Measurements from ENCODE around the gene TPCN2.

Gene TPCN2

GRCh38 chr11:69135420-69136363 lies 87.0 kb downstream of the TPCN2 start:
- no CpG with 5 or more reads among the region's 14 CpGs for WGBS (ENCODE audit: extremely low coverage, insufficient coverage, insufficient read length)
- peaks cover 4% of the 10 kb centered on the region for H3K79me1 ChIP-seq (ENCODE audit: low read length)
- no peak overlapping the region for H3K4me2 ChIP-seq (ENCODE audit: low read length)
- no peak overlapping the region for H3K14ac ChIP-seq (ENCODE audit: low read length)
- H3K27me3 ChIP-seq (ENCODE audit: insufficient read depth, low read length), result no peaks in the 10 kb centered on the region
- no peak overlapping the region for H2BK120ac ChIP-seq (ENCODE audit: insufficient read depth, low read length, poor library complexity)
- peaks cover 8 to 15% of the 10 kb centered on the region in 2 experiments for H3K4me1 ChIP-seq (ENCODE audit: control insufficient read depth in 1 of 2, insufficient read depth in 2 of 2, low read length in 2 of 2)
- no peak overlapping the region for H4K8ac ChIP-seq (ENCODE audit: low read depth, low read length)
- H3K36me3 ChIP-seq (ENCODE audit: control insufficient read depth in 1 of 2, insufficient read depth in 2 of 2, low read length in 2 of 2), result no peaks in the 10 kb centered on the region
- no peak overlapping the region for H2BK12ac ChIP-seq (ENCODE audit: low read length)
- DNase-seq, result no peak
- no peak overlapping the region for H4K91ac ChIP-seq (ENCODE audit: low read depth, low read length)
- H4K12ac ChIP-seq (ENCODE audit: low read depth, low read length), result no peak overlapping the region
- H2AK5ac ChIP-seq (ENCODE audit: low read length), result no peak overlapping the region
- no peak overlapping the region for H3K27ac ChIP-seq (ENCODE audit: low read depth, low read length)
- no peak overlapping the region for H2BK5ac ChIP-seq (ENCODE audit: low read depth, low read length, poor library complexity)
- H3K9ac ChIP-seq (ENCODE audit: low read length), result no peak overlapping the region
- no peak overlapping the region for H3K4me3 ChIP-seq (ENCODE audit: low read depth, low read length)
- H3K18ac ChIP-seq (ENCODE audit: low read length), result no peak overlapping the region
- peaks cover 2% of the 10 kb centered on the region for H3K9me3 ChIP-seq (ENCODE audit: insufficient read depth, low read depth, low read length)
- no peak overlapping the region for H2AFZ ChIP-seq (ENCODE audit: insufficient read depth, low read length, poor library complexity)
- no peak overlapping the region for H3K4ac ChIP-seq (ENCODE audit: low read depth, low read length)
- no peak overlapping the region for H3K23ac ChIP-seq (ENCODE audit: low read length)
- H3K79me2 ChIP-seq (ENCODE audit: control insufficient read depth, insufficient read depth, low read length, poor library complexity), result no peaks in the 10 kb centered on the region

- Histone ChIP-seq H3K27ac (ENCODE audit: low read depth, low read length) (no peak overlapping the region), H3K4ac (ENCODE audit: low read depth, low read length) (no peak overlapping the region)
- no CpG with 5 or more reads among the region's 9 CpGs for WGBS (ENCODE audit: extremely low coverage, insufficient coverage, insufficient read length)
Measured at GRCh38 chr11:69136471-69136870, 87.7 kb downstream of the TPCN2 start.

GRCh38 chr11:69137151-69137844 lies 88.6 kb downstream of the TPCN2 start:
- H4K91ac ChIP-seq (ENCODE audit: low read depth, low read length), result no peak overlapping the region
- H3K18ac ChIP-seq (ENCODE audit: low read length), result no peak overlapping the region
- no peak overlapping the region for H3K4me2 ChIP-seq (ENCODE audit: low read length)
- no peak overlapping the region for H3K23ac ChIP-seq (ENCODE audit: low read length)
- no peak overlapping the region for H4K12ac ChIP-seq (ENCODE audit: low read depth, low read length)
- DNase-seq, result no peak
- no CpG with 5 or more reads among the region's 8 CpGs for WGBS (ENCODE audit: extremely low coverage, insufficient coverage, insufficient read length)
- no peak overlapping the region for H2BK120ac ChIP-seq (ENCODE audit: insufficient read depth, low read length, poor library complexity)
- H3K27ac ChIP-seq (ENCODE audit: low read depth, low read length), result no peak overlapping the region
- H3K4me1 ChIP-seq (ENCODE audit: control insufficient read depth in 1 of 2, insufficient read depth in 2 of 2, low read length in 2 of 2), result peaks cover 4 to 9% of the 10 kb centered on the region in 2 experiments
- no peak overlapping the region for H2BK5ac ChIP-seq (ENCODE audit: low read depth, low read length, poor library complexity)
- no peaks in the 10 kb centered on the region for H3K36me3 ChIP-seq (ENCODE audit: control insufficient read depth in 1 of 2, insufficient read depth in 2 of 2, low read length in 2 of 2)
- no peak overlapping the region for H2AFZ ChIP-seq (ENCODE audit: insufficient read depth, low read length, poor library complexity)
- H3K4ac ChIP-seq (ENCODE audit: low read depth, low read length), result no peak overlapping the region
- H3K9ac ChIP-seq (ENCODE audit: low read length), result no peak overlapping the region
- no peak overlapping the region for H2AK5ac ChIP-seq (ENCODE audit: low read length)
- H4K8ac ChIP-seq (ENCODE audit: low read depth, low read length), result no peak overlapping the region
- H2BK12ac ChIP-seq (ENCODE audit: low read length), result no peak overlapping the region
- H3K4me3 ChIP-seq (ENCODE audit: low read depth, low read length), result no peak overlapping the region
- no peaks in the 10 kb centered on the region for H3K27me3 ChIP-seq (ENCODE audit: insufficient read depth, low read length)
- no peaks in the 10 kb centered on the region for H3K79me2 ChIP-seq (ENCODE audit: control insufficient read depth, insufficient read depth, low read length, poor library complexity)
- no peak overlapping the region for H3K14ac ChIP-seq (ENCODE audit: low read length)
- H3K79me1 ChIP-seq (ENCODE audit: low read length), result no peaks in the 10 kb centered on the region
- H3K9me3 ChIP-seq (ENCODE audit: insufficient read depth, low read depth, low read length), result peaks cover 2% of the 10 kb centered on the region

More at GRCh38 chr11:69136471-69136870, 87.7 kb downstream of the TPCN2 start:
- DNase-seq, result no peak
- Histone ChIP-seq H4K91ac (ENCODE audit: low read depth, low read length) (no peak overlapping the region), H3K23ac (ENCODE audit: low read length) (no peak overlapping the region), H3K79me1 (ENCODE audit: low read length) (peaks cover 4% of the 10 kb centered on the region), H2AFZ (ENCODE audit: insufficient read depth, low read length, poor library complexity) (no peak overlapping the region), H4K8ac (ENCODE audit: low read depth, low read length) (no peak overlapping the region), H4K12ac (ENCODE audit: low read depth, low read length) (no peak overlapping the region), H3K9me3 (ENCODE audit: insufficient read depth, low read depth, low read length) (peaks cover 2% of the 10 kb centered on the region), H3K36me3 (ENCODE audit: control insufficient read depth in 1 of 2, insufficient read depth in 2 of 2, low read length in 2 of 2) (no peaks in the 10 kb centered on the region), H3K4me3 (ENCODE audit: low read depth, low read length) (no peak overlapping the region), H2BK120ac (ENCODE audit: insufficient read depth, low read length, poor library complexity) (no peak overlapping the region), H2AK5ac (ENCODE audit: low read length) (no peak overlapping the region), H3K4me1 (ENCODE audit: control insufficient read depth in 1 of 2, insufficient read depth in 2 of 2, low read length in 2 of 2) (peaks cover 8 to 13% of the 10 kb centered on the region in 2 experiments), H3K18ac (ENCODE audit: low read length) (no peak overlapping the region), H3K79me2 (ENCODE audit: control insufficient read depth, insufficient read depth, low read length, poor library complexity) (no peaks in the 10 kb centered on the region), H3K14ac (ENCODE audit: low read length) (no peak overlapping the region), H3K4me2 (ENCODE audit: low read length) (no peak overlapping the region), H2BK5ac (ENCODE audit: low read depth, low read length, poor library complexity) (no peak overlapping the region), H3K9ac (ENCODE audit: low read length) (no peak overlapping the region), H3K27me3 (ENCODE audit: insufficient read depth, low read length) (no peaks in the 10 kb centered on the region), H2BK12ac (ENCODE audit: low read length) (no peak overlapping the region)

GRCh38 chr11:69138265-69138664 lies 89.5 kb downstream of the TPCN2 start:
- no peak overlapping the region for H2BK12ac ChIP-seq (ENCODE audit: low read length)
- H3K9me3 ChIP-seq (ENCODE audit: insufficient read depth, low read depth, low read length), result peaks cover 2% of the 10 kb centered on the region
- no CpG with 5 or more reads among the region's 3 CpGs for WGBS (ENCODE audit: extremely low coverage, insufficient coverage, insufficient read length)
- H2AFZ ChIP-seq (ENCODE audit: insufficient read depth, low read length, poor library complexity), result no peak overlapping the region
- H4K91ac ChIP-seq (ENCODE audit: low read depth, low read length), result no peak overlapping the region
- no peak overlapping the region for H3K4me3 ChIP-seq (ENCODE audit: low read depth, low read length)
- no peak overlapping the region for H3K14ac ChIP-seq (ENCODE audit: low read length)
- H3K9ac ChIP-seq (ENCODE audit: low read length), result no peak overlapping the region
- H4K12ac ChIP-seq (ENCODE audit: low read depth, low read length), result no peak overlapping the region
- H2BK5ac ChIP-seq (ENCODE audit: low read depth, low read length, poor library complexity), result no peak overlapping the region
- H3K36me3 ChIP-seq (ENCODE audit: control insufficient read depth in 1 of 2, insufficient read depth in 2 of 2, low read length in 2 of 2), result no peaks in the 10 kb centered on the region
- H3K79me2 ChIP-seq (ENCODE audit: control insufficient read depth, insufficient read depth, low read length, poor library complexity), result no peaks in the 10 kb centered on the region
- H3K23ac ChIP-seq (ENCODE audit: low read length), result no peak overlapping the region
- no peaks in the 10 kb centered on the region for H3K27me3 ChIP-seq (ENCODE audit: insufficient read depth, low read length)
- no peak overlapping the region for H4K8ac ChIP-seq (ENCODE audit: low read depth, low read length)
- no peak for DNase-seq
- H3K4me2 ChIP-seq (ENCODE audit: low read length), result no peak overlapping the region
- H3K4me1 ChIP-seq (ENCODE audit: control insufficient read depth in 1 of 2, insufficient read depth in 2 of 2, low read length in 2 of 2), result peaks cover 4 to 9% of the 10 kb centered on the region in 2 experiments
- no peak overlapping the region for H2AK5ac ChIP-seq (ENCODE audit: low read length)
- no peak overlapping the region for H2BK120ac ChIP-seq (ENCODE audit: insufficient read depth, low read length, poor library complexity)
- H3K27ac ChIP-seq (ENCODE audit: low read depth, low read length), result no peak overlapping the region
- H3K18ac ChIP-seq (ENCODE audit: low read length), result no peak overlapping the region
- H3K4ac ChIP-seq (ENCODE audit: low read depth, low read length), result no peak overlapping the region
- no peaks in the 10 kb centered on the region for H3K79me1 ChIP-seq (ENCODE audit: low read length)

All from trophoblast cell (in vitro differentiated cells and primary cell).